WI38 (cell line): ENCODE results near the gene PRTN3.
"Not testable (repeated sequence)": the region's sequence is repeated elsewhere in the genome, so short reads cannot be mapped to it uniquely, and the experiment has no call there.

Source experiments
- H3K4me3 ChIP-seq: 2 replicates; pipeline ENCODE4 v1.5.1; 2011; ENCODE audit warnings: low read depth, mild to moderate bottlenecking, control low read depth, low read length
- TF ChIP-seq, protein P1 (sequence below): IDR thresholded peaks from 2 replicates; pipeline ENCODE4 v1.5.1; 2012; ENCODE audit warnings: low read depth, mild to moderate bottlenecking, control low read depth, low read length

Gene PRTN3

GRCh38 chr19:845707-846521 lies 5.1 kb downstream of the PRTN3 start:
- no peak overlapping the region for H3K4me3 ChIP-seq
- TF ChIP-seq, protein P1, sequence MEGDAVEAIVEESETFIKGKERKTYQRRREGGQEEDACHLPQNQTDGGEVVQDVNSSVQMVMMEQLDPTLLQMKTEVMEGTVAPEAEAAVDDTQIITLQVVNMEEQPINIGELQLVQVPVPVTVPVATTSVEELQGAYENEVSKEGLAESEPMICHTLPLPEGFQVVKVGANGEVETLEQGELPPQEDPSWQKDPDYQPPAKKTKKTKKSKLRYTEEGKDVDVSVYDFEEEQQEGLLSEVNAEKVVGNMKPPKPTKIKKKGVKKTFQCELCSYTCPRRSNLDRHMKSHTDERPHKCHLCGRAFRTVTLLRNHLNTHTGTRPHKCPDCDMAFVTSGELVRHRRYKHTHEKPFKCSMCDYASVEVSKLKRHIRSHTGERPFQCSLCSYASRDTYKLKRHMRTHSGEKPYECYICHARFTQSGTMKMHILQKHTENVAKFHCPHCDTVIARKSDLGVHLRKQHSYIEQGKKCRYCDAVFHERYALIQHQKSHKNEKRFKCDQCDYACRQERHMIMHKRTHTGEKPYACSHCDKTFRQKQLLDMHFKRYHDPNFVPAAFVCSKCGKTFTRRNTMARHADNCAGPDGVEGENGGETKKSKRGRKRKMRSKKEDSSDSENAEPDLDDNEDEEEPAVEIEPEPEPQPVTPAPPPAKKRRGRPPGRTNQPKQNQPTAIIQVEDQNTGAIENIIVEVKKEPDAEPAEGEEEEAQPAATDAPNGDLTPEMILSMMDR = no peak

- no peak overlapping the region for H3K4me3 ChIP-seq
- TF ChIP-seq, protein P1 = no peak
Observed at GRCh38 chr19:848386-848921, 7.7 kb downstream of the PRTN3 start.

GRCh38 chr19:849195-849594 lies 8.4 kb downstream of the PRTN3 start:
- H3K4me3 ChIP-seq = not testable (repeated sequence)

DNA sequence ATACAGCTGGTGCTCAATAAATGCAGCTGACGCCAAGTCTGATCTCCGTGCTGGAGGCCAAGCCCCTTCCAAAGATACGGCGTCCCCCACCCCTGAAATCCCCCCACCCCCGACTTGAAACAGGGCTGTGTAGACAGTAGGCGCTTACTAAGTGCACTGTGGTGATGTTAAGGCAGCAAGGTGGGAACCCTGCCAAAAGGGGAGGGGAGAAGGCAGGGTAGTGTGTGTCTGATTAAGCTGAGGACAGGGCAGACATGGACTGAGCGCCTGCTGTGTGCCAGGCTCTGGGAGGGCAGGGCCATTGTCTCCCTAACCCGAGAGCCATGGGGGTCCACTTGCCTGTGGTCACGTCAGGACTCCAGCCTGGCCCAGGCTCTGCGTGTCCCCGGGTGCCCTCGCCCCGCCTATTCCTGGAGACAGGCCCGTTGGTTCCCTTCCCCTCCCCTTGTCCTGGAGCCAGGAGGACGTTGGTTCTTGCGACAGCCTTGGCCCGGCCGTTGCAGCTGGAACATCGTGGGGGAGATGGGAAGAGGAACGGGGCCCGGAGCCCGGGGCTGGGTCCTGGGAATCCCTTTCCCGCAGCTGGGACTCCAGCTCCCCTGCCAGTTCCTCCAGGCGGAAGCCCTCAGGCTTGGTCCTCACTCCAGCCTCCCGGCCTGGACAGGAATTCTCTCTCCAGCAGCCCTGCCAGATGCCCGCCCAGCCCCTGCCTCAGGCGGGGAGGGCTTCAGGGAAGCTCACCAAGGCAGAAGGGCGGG lies 9.6 kb downstream of the PRTN3 start:
- TF ChIP-seq, protein P1 = no peak
- peak overlapping the region; percentile 6; the same call in 1 of the 2 replicates for H3K4me3 ChIP-seq

GRCh38 chr19:850979-851335 lies 10.2 kb downstream of the PRTN3 start:
- no peak overlapping the region; the same call in 1 of the 2 replicates for H3K4me3 ChIP-seq
- TF ChIP-seq, protein P1 = no peak

- TF ChIP-seq, protein P1 = no peak
- H3K4me3 ChIP-seq = no peak within 1 kb of the TSS
Observed at GRCh38 chr19:852136-853013, 11.6 kb downstream of the PRTN3 start, which contains the start of gene ELANE. TSS of gene ELANE (plus strand) at chr19:852303. CDS start at chr19:852329, 26 bp downstream.

GRCh38 chr19:853014-853585 lies 12.3 kb downstream of the PRTN3 start:
- no peak overlapping the region for H3K4me3 ChIP-seq
- TF ChIP-seq, protein P1 = no peak

DNA sequence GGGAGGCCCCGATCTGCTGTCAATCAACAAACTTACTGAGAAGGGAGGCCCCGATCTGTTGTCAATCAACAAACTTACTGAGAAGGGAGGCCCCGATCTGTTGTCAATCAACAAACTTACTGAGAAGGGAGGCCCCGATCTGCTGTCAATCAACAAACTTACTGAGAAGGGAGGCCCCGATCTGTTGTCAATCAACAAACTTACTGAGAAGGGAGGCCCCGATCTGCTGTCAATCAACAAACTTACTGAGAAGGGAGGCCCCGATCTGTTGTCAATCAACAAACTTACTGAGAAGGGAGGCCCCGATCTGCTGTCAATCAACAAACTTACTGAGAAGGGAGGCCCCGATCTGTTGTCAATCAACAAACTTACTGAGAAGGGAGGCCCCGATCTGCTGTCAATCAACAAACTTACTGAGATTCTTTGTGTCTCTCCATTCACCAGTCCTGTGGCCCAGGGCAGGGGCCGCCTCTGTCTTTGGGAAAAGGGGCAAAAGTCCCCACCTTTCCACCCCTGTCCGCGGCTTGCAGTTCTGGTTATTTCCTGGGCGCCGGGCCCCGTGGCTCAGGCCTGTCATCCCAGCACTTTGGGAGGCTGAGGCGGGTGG lies 12.9 kb downstream of the PRTN3 start:
- not testable (repeated sequence) for H3K4me3 ChIP-seq
